ENCODE results near the gene GALNT9.
"Not testable (repeated sequence)": the region's sequence is repeated elsewhere in the genome, so short reads cannot be mapped to it uniquely, and the experiment has no call there.

GALNT9 gene

DNA sequence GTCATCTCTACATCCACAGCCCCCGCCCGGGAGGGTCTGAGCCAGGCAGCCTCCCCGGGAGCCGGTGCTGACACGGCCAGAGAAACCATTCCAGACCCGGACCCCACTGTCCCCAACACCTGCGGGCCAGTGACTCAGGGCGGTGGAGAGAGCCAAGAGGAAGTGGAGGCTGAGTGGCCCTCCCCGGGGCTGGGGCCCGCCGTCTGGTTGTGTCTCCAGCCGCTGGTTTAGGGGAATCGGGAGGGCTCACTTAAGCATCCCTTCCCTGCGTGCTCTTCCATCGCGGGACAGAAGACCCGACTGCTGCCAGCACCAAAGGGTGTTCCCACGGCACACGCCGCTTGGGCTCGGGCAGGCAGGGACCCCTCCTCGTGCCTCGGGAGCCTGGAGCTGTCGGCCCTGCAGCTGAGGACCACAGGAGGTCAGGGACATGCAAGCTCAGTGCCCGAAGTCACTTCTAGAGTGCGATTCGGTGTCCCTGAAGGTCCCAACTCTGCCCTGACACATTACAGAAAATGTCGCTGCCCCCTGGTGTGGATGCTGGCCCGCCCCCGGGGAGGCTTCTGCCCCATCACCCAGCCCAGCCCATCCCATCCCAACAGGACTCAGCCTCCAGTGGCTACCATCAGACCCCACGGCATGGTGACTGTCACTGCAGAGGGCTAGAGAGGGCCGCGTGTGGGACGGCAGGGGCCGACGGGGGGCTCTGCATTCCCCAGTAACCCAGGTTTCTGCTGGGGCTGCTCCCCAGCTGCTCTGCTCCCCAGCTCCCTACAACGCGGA, 50.8 kb downstream of the GALNT9 start:
- FAIRE-seq: no peak

DNA sequence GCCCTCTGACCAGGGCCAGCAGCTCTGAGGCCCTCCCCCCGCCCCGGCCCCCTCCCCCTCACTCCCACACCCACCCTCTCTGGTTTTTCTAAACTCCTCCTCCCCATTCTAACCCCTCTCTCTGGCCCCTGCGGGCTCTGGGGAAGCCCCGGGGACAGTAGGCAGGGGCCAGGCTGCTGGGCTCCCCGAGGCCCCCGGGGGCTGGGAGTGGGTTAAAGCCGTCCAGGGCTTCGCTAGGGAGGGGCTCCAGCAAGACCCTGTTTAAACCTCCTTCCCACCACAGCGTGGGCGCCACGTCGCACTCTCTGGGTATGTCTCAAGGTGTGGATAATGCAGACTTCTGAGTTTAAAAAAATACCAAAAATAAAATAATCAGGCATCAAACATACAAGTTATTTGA, 51.4 kb downstream of the GALNT9 start:
- no peak for FAIRE-seq

DNA sequence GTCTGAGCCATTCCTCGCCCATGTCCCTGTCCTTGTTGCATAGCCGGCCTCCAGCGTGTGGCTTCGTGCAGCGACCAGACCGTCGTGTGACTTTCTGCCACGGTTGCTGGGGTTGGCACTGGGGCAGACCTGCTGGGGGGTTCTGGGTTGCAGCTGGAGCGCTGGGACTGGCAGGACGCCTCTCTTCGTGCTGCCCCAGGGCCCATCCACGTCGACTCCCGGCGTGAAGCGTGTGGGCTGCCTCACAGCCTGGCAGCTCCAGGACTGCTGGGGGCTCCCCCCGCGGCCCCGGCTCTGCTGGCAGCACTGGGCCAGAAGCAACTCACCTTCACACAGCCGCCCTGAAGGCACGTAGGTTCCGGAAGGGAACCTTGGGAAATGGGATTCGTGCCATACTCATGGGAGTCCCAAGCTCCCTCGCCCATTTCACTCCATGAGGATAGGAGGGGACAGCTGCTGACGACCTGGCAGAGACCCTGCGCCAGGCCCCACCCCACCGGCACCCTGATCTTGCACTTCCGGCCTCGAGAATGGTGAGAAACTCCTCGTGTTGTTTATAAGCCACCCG, 51.9 kb downstream of the GALNT9 start:
- FAIRE-seq: no peak

DNA sequence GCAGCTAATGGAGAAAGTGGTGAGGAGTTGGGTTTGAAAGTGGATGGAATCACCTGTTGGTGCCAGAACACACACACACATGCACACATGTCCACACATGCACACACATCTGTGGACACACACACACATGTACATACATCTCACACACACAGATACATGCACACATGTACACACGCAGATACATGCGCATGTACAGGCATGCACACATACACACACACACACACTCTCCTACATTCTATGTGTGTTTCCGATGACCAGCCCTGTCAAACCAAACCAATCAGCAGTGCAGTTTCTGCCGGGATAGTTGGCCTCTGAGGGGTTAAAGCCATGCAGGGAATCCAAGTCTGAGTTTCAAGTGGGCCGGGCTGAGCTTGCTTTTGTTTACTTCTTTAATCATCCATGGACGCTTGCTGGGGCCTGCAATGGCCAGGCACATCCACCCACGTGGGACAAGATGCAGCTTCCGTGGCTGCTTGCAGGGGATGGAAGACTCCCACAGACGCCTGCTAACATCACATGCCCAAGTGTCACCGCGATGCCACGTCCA, 52.5 kb downstream of the GALNT9 start:
- no peak for FAIRE-seq

DNA sequence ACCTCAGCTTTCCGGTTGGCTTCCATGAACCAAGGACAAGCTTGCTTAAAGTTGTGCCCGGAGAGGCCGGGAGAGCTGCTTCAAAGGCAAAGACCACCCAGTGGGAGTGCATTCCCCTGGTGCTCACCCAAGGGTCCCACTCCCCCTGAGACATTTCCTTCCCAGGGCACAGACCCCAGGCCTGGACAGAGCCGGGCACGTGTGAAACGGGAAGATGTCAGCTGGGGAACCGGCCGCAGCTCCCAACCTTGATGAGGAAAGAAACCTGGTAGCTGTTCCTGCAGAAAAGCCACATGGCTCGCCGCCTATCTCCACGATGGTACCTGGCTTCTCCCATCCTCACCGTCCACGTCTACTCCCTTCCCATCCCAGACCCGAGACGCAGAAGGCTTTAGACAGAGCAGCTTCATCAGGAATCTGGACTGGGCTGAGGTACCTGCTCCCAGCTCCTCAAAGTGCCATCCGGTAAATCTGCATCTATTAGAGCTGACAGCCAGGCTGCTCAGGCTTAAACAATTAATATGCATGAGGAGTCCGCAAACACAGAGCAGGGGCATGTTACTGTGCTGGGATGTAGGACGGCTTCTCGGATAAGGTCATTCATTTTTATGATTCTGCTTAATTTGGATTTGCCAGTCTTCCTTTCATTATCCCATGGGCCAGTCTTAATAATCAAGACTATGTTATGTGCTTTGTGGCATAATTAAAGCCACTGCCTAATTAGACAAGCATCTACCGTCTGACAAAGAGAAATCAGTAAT, 53.1 kb downstream of the GALNT9 start:
- no peak for FAIRE-seq

DNA sequence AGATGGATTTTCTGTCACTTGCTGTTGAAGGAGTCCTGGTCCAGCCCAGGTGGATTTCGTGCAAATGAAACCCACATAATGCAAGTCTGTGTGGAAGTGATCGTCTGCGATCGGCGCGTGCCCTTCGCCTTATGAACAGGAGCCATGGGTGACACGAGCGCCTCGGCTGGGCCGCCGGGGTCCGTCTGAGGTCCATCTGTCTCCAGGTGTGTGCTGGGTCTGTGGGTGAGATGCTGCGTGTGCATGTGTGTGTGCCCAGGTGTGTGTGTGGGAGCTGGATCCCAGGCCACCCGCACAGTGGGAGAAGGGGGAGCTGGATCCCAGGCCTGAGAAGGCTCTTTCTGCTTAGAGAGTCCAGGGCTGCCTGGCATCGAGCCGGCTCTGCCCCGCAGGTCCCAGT, 53.8 kb downstream of the GALNT9 start:
- FAIRE-seq: no peak

DNA sequence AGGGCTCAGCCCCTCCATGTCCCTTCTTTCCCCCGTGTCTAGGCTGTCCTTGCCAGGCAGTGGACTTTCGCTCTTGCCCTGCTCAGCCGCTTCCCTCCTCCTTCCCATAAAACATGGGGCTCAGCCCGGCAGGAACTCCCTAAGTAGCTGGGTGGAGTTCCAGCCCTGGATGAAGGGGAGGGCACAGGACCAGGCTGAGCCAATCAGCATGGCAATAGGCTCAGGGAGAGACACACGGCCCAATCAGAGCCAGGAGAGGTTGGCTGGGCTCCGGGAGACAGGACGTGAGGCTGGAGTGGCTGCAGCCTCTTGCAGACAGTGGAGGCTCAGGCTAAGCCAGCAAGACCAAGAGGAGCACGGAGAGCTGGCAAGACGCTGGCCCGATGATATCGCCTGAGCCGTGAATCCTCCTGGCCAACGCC, 54.3 kb downstream of the GALNT9 start:
- no peak for FAIRE-seq

DNA sequence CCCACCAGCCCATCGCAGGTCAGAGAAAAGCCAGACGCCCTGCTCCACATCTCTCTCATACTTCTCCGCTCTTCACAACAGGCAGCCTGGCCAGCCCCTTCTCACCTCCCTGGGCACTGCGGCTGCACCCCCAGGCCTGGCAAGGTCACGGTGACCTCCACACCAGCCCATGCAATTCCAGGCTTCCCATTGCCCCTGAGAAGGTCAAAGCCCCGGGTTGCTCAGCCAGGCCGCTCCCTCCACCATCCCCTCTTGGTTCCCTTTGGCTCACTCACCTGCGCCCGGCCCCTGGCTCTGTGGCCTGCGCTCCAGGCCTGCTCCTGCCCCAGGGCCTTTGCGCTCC, 55.4 kb downstream of the GALNT9 start:
- no peak for FAIRE-seq

DNA sequence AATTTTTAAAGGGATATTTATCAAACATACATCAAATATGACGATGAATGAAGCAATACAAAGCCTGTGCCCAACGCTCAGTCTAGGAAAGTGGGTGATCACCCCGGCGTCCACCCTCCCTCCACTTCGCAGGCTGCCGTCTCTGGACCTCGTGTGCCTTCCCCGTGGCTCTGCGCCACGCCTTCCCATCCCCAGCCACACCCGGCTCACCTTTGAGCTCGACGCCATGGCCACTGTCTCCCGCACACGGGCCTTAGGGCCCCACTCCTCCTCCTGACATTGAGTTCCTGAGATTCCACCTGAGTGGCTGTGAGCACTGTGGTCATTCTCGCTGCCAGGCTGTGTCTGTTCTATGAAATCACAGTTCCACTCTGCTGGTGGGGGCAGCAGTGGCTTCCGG, 56.7 kb downstream of the GALNT9 start:
- FAIRE-seq: no peak

DNA sequence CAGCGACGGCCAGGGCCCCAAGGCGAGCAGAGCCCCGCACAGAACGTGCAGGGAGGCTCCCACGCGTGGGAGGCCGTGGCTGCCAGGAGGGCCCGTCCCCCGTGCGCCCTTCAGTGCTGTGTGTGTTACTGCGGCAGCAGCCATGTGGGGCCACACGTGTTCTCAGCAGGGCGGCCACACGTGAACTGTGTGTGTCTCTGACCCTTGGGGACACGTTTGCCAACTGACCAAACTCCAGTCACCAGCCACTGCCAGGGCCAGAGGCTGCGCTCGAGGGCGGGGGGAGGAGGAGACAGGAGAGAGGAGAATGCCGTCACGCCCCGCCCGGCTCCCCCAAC, 57.7 kb downstream of the GALNT9 start:
- no peak for FAIRE-seq

DNA sequence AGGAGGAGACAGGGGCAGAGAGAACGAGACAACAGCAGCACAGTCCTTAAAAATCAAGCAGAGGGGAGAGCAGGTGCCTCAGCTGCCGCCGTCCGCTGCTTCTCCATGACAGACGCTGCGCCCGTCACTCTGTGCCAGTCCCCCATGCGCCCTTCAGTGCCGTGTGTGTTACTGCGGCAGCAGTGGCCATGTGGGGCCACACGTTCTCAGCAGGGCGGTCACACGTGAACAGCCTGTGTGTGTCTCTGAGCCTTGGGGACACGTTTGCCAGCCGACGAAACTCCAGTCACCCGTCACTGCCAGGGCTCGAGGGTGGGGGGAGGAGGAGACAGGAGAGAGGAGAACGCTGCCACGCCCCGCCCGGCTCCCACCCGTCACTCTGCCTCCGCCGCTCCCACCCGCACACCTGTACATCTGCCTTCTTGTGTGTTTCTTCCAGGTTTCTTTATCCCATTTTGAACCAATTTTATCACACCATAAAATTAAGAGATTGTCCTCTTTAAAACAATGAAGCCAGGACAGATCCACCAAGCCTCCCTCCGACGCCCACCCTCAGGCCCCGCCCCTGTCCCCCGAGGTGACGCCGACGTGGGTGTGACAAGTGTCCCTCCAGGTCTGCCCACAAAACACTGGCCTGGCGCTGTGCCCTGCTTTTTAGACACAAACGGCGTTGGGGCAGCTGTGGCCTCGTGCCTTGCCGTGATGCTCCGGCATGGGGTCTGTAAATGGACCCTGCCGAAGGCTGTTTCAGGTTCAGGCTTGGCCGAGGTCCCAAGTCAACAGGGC, 58.2 kb downstream of the GALNT9 start:
- FAIRE-seq: no peak

DNA sequence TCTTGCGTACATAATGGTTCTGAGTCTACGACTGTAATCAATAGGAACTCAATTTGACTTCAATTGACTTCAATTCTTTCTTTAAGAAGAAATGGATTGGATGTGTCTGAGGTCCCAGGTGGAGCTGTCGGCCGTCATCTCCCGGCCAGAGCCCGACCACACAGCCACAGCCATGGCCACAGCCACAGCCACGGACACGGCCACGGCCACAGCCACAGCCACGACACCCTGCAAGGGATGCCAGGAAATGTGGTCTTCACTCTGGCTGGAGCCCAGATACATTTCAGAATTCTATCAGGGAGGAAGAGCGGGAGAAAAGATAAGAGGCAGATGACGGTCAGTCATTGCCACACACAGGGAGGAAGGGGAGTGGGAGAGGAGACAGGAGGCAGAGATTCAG, 58.9 kb downstream of the GALNT9 start:
- no peak for FAIRE-seq

DNA sequence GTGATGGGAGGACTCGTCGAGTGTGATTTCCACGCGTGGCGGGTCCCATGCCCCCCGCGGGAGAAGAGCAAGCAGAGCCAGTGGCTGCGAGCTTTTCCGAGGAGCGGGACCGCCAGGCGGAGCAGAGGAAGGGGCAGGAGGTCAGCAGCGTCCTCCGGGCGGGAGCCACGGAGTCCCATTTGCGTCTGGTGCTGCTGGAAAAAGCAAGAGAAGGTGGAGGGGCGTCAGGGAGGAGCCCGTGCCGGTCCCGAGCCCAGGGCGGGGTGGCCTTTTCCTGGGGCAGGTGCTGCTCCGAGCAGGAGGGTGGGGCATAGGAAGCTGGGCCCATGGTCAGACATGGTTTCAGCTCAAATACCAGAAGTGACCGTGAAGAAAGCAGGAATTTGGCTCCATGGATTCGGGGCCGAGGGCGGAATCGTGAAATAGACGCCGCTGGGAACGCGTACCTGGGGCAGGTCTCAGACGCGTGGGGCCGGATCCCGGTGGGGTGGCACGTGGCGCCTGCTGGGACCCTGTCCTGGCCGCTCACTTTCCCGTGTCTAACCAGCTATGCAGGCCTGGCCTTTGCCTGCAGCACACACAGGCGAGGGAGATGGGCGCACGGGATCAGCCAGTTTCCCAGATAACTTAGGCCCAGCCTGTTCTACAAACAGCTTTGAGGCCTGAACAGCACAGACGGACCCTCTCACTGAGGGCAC, 60.0 kb downstream of the GALNT9 start:
- no peak for FAIRE-seq

DNA sequence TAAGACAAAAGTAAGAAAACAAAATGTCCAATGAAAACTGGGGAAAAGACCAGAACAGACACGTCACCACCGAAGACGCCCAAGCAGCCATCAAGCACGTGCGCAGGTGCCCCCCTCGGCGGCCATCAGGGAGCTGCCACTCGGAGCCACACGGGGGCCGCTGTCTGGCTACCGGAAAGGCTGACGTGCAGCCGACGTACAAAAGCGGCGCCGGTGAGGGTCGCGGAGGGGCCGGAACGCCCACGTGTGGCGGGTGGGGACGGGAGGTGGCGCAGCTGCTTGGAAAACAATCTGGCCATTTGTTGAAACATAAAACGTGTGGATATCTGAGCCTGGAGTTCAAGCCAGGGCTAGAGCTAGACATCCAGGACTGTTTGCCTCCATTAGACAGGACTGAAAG, 60.7 kb downstream of the GALNT9 start:
- no peak for FAIRE-seq

DNA sequence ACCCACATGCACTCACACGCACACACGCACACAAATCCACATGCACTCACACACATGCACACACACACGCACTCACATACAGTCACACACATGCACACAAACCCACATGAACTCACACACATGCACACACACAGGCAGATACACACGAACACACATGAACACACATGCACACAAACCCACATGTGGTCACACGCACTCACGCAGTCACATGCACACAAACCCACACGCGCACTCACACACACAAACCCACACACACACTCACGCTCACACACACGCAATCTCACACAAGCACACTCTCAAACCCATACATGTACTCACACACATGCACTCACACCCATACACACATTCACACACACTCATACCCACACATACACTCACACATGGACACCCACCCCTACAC, 61.5 kb downstream of the GALNT9 start:
- no peak for FAIRE-seq

DNA sequence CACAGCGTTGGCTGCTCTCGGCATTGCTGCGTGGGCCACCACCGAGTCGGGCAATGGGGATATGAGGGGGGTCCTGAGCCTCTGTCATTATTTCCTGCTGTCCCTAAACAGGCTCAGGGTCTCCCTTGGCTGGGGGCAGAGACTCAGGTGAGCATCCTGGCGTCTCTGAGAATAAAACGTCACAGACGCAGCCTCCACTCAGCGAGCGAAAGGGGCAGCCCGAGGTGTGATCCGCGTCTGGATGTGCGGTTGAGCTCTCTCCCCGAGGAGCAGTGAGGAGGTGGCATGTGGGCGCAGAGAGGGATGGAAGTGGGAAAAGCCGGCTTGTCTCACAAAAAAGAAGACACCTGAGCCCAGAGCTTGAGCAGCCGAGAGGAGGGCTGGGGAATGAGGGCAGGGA, 62.6 kb downstream of the GALNT9 start:
- no peak for FAIRE-seq

DNA sequence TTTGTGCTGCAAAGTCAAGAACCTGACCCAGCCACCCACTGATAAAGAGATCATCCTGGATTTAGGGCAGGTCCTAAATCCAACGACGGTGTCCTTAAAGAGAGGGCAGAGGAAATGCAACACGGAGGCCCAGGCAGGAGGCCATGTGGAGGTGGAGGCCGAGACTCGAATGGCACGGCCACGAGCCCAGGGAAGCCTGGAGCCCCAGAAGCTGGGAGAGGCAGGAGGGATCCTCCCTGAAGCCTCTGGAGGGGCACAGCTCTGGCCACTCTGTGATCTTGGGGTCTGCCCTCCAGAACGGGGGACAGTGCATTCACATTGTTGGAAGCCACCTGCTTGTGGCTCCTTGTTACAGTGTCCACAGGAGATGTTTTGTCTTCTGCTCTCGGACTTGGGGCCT, 63.0 kb downstream of the GALNT9 start:
- no peak for FAIRE-seq

DNA sequence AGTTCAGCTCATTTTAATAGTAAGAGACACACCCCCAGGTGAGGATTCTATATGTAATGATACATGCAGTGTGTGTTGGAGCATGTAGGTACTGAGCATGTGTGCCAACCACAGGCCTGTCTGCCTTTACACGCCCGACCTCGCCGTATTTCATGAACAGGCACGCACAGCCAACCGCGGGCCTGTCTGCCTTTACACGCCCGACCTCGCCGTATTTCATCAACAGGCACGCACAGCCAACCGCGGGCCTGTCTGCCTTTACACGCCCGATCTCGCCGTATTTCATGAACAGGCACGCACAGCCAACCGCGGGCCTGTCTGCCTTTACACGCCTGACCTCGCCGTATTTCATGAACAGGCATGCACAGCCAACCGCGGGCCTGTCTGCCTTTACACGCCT, 63.6 kb downstream of the GALNT9 start:
- FAIRE-seq: not testable (repeated sequence)

DNA sequence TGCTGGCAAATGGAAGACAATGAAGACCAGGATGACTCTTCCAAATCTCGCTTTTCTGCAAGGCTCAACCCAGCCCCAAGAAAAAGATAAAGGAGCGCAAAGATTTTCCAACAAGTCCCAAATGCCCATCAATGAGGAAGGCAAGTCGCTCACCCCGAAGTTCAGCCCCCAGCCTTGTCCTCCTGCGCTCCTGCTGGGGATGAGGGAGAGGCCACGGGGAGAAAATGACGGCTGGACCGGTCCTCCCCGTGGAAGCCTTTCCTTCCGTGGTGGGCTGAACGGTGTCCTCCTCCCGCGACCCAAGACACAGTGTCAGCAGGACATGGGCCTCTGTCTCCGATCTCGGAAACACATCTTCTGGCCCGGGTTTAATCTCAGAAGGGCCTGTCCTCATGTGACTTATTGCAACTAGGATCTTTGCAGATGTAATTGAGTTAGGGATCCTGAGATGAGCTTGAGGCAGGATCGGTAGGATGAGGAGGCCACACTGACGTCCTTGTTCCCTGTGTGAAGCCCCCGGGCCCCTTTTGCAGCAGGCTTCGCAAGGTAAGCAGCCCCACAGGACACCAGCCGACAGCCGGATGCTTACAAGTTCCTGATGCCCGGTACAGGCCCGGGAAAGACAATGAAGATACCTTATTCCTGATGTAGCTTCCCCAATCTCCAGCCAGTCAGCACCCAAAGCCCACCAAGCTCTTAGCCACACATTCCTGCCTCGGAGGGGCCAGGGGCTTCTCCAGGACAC, 64.2 kb downstream of the GALNT9 start:
- no peak for FAIRE-seq

DNA sequence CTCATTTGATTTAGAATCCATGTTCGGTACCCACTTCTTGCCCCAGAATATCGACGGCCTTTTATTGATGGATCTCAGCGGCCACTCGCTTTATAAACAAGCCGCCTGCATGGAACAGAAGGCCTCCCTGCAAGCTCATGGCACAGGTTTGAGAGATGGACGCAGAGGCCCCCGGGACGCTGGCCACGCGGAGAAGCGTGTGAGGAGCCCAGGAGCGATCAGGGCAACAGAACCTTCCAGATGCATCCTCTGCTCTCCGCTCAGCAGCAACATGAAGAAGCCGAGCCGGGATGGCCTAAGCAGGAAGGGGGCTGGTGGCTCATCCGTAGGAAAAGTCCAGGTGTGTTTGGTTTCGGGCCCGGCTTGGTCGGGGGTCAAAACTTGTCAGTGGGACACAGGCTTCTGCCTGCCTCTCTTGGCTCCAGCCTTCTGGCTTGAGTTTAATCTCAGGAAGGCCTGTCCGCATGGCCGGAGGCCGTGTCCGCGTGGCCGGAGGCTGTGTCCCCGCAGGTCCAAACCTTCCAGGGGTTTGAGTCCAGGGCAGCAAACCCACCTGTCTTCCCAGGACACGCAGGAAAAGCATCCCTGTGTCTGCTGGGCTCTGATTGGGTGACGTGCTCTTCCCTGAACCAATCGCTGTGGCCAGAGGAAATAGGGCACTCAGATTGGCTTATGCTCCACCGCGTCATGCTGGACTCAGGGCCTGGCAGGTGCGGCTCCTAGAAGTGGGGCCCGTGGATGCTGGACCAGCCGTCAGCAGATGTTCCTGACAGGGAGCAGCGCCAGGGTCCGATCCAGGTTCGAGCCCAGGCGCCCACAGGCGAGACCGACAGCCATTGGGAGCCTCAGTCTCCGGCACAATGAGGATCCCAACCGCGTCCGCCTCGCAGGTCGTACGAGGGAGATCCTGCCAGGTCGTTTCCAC, 65.0 kb downstream of the GALNT9 start:
- FAIRE-seq: no peak
